Trophoblast cell (in vitro differentiated cells and primary cell): Measurements from ENCODE around the gene PSG3.
A peak's percentile ranks its signal among the peaks of the same experiment; 100 is the strongest.
"Not testable (repeated sequence)": the region's sequence is repeated elsewhere in the genome, so short reads cannot be mapped to it uniquely, and the experiment has no call there.

Experiments
- DNase-seq, 2 donors: peaks; one replicate each; pipeline ENCODE4 v3.0.0-alpha.2; 2016
- H2AFZ ChIP-seq: 2 replicates; pipeline ENCODE4 v1.6.1; 2013; ENCODE audit warnings: low read length, moderate library complexity, mild to moderate bottlenecking; ENCODE audit not compliant: insufficient read depth, poor library complexity
- H2AK5ac ChIP-seq: 2 replicates; pipeline ENCODE4 v1.6.1; 2013; ENCODE audit warnings: mild to moderate bottlenecking, low read length
- H2BK120ac ChIP-seq: 2 replicates; pipeline ENCODE4 v1.6.1; 2013; ENCODE audit warnings: low read length, mild to moderate bottlenecking, moderate library complexity; ENCODE audit not compliant: insufficient read depth, poor library complexity
- H2BK12ac ChIP-seq: 2 replicates; pipeline ENCODE4 v1.6.1; 2013; ENCODE audit warnings: mild to moderate bottlenecking, low read length, moderate library complexity
- H2BK5ac ChIP-seq: 2 replicates; pipeline ENCODE4 v1.6.1; 2013; ENCODE audit warnings: low read length, low read depth, moderate library complexity, mild to moderate bottlenecking; ENCODE audit not compliant: poor library complexity
- H3K14ac ChIP-seq: 2 replicates; pipeline ENCODE4 v1.6.1; 2013; ENCODE audit warnings: mild to moderate bottlenecking, low read length
- H3K18ac ChIP-seq: 2 replicates; pipeline ENCODE4 v1.6.1; 2013; ENCODE audit warnings: mild to moderate bottlenecking, low read length
- H3K23ac ChIP-seq: 2 replicates; pipeline ENCODE4 v1.6.1; 2013; ENCODE audit warnings: low read length
- H3K27ac ChIP-seq: 2 replicates; pipeline ENCODE4 v1.5.1; 2013; ENCODE audit warnings: low read depth, mild to moderate bottlenecking, inconsistent platforms, low read length, moderate library complexity
- H3K27me3 ChIP-seq: 2 replicates; pipeline ENCODE4 v1.6.1; 2013; ENCODE audit warnings: inconsistent platforms, mild to moderate bottlenecking, low read length, moderate library complexity; ENCODE audit not compliant: insufficient read depth
- H3K36me3 ChIP-seq, 2 experiments: 1 replicate in 1 of 2; 2 replicates in 1 of 2; pipeline ENCODE4 v1.6.1; 2013; ENCODE audit warnings: low read length in 2 of 2, mild to moderate bottlenecking in 2 of 2, moderate library complexity in 1 of 2; ENCODE audit not compliant: insufficient read depth in 2 of 2, control insufficient read depth in 1 of 2
- H3K4ac ChIP-seq: 2 replicates; pipeline ENCODE4 v1.6.1; 2013; ENCODE audit warnings: low read depth, mild to moderate bottlenecking, low read length, moderate library complexity
- H3K4me1 ChIP-seq, 2 experiments: 1 replicate in 1 of 2; 2 replicates in 1 of 2; pipeline ENCODE4 v1.6.1; 2013; ENCODE audit warnings: low read length in 2 of 2, mild to moderate bottlenecking in 2 of 2, moderate library complexity in 1 of 2; ENCODE audit not compliant: insufficient read depth in 2 of 2, control insufficient read depth in 1 of 2
- H3K4me2 ChIP-seq: 2 replicates; pipeline ENCODE4 v1.6.1; 2013; ENCODE audit warnings: inconsistent platforms, mild to moderate bottlenecking, low read length, moderate library complexity
- H3K4me3 ChIP-seq: 2 replicates; pipeline ENCODE4 v1.5.1; 2013; ENCODE audit warnings: mild to moderate bottlenecking, low read depth, low read length, inconsistent platforms
- H3K79me1 ChIP-seq: one replicate; pipeline ENCODE4 v1.6.1; 2013; ENCODE audit warnings: low read length
- H3K79me2 ChIP-seq: 2 replicates; pipeline ENCODE4 v1.6.1; 2013; ENCODE audit warnings: low read length, mild to moderate bottlenecking; ENCODE audit not compliant: control insufficient read depth, insufficient read depth, poor library complexity
- H3K9ac ChIP-seq: 2 replicates; pipeline ENCODE4 v1.6.1; 2013; ENCODE audit warnings: mild to moderate bottlenecking, low read length
- H3K9me3 ChIP-seq: 2 replicates; pipeline ENCODE4 v1.6.1; 2013; ENCODE audit warnings: low read depth, mild to moderate bottlenecking, control low read depth, inconsistent platforms, low read length; ENCODE audit not compliant: insufficient read depth
- H4K12ac ChIP-seq: 2 replicates; pipeline ENCODE4 v1.6.1; 2013; ENCODE audit warnings: low read depth, mild to moderate bottlenecking, low read length, moderate library complexity
- H4K8ac ChIP-seq: 2 replicates; pipeline ENCODE4 v1.6.1; 2013; ENCODE audit warnings: low read depth, mild to moderate bottlenecking, low read length, moderate library complexity
- H4K91ac ChIP-seq: one replicate; pipeline ENCODE4 v1.6.1; 2013; ENCODE audit warnings: low read depth, mild to moderate bottlenecking, low read length, moderate library complexity
- WGBS: extraction: QIAGEN DNeasy Blood & Tissue Kit; methylation state at CpG from one replicate; pipeline ENCODE4 v1.1.7; 2013; ENCODE audit warnings: missing lambda C conversion rate; ENCODE audit not compliant: insufficient read length, insufficient coverage; ENCODE audit errors: extremely low coverage; 5-methylcytosine and 5-hydroxymethylcytosine counted together

PSG3 gene

DNA sequence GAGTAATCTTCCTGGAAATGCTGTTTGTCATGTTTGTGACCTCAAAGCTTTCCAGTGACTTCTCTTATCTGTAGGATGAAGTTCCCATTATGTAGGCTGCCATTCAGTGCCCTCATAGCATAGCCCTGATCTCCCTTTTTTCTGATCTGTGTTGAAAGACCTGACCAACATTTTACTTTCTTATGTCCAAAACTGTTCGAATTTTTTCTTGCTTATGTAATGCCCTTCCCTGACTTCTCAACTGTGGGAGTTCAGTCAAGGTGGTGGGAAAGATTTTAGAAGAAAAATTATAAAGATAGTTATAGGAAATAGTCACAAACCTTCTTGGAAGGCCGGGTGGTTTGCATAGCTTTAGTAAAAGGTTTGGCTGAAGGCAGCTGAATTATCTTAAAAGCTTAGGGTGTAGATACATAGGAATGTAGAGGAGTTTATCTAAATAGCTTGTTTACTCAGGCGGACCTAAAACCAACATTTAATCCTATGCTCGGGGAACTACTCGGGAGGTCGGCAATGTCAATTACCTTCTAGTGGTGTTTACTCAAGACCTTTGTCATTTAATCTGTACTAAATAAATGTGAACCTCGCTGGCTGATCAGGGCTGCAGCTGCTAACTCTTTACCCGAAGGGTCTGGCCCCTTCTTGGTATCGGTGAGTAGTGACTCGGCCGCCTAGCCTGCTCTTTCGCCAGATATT, 44.3 kb downstream of the PSG3 start:
- no peak overlapping the region for H3K4me2 ChIP-seq
- H3K9me3 ChIP-seq: peaks cover 15% of the 10 kb centered on the region
- no peak overlapping the region for H3K14ac ChIP-seq
- H3K18ac ChIP-seq: no peak overlapping the region
- H4K8ac ChIP-seq: no peak overlapping the region
- H3K4me3 ChIP-seq: no peak overlapping the region
- peaks cover 0 to 2% of the 10 kb centered on the region in 2 experiments for H3K36me3 ChIP-seq
- H3K79me2 ChIP-seq: no peaks in the 10 kb centered on the region
- no peak overlapping the region for H3K9ac ChIP-seq
- no peak overlapping the region for H3K23ac ChIP-seq
- no peak overlapping the region for H2BK120ac ChIP-seq
- H3K4me1 ChIP-seq: no peaks in the 10 kb centered on the region
- no peak overlapping the region for H4K91ac ChIP-seq
- no peak overlapping the region for H2AK5ac ChIP-seq
- H3K27me3 ChIP-seq: no peaks in the 10 kb centered on the region
- WGBS: no CpG with 5 or more reads among the region's 12 CpGs
- no peak overlapping the region for H2BK12ac ChIP-seq
- no peak overlapping the region for H2AFZ ChIP-seq
- DNase-seq: peak; percentile 83 to 98
- no peak overlapping the region for H3K27ac ChIP-seq
- H2BK5ac ChIP-seq: no peak overlapping the region
- no peak overlapping the region for H3K4ac ChIP-seq
- no peaks in the 10 kb centered on the region for H3K79me1 ChIP-seq
- H4K12ac ChIP-seq: no peak overlapping the region

- Histone ChIP-seq H2BK12ac (no peak overlapping the region), H3K27me3 (no peaks in the 10 kb centered on the region), H2BK120ac (no peak overlapping the region), H2BK5ac (no peak overlapping the region), H4K91ac (no peak overlapping the region), H3K9me3 (peaks cover 22% of the 10 kb centered on the region), H3K23ac (no peak overlapping the region), H4K12ac (no peak overlapping the region), H3K27ac (no peak overlapping the region), H2AFZ (no peak overlapping the region), H3K79me1 (no peaks in the 10 kb centered on the region), H3K4me1 (no peaks in the 10 kb centered on the region), H2AK5ac (no peak overlapping the region), H3K36me3 (peaks cover 0 to 2% of the 10 kb centered on the region in 2 experiments), H3K4me2 (no peak overlapping the region), H4K8ac (no peak overlapping the region), H3K79me2 (no peaks in the 10 kb centered on the region), H3K4me3 (no peak overlapping the region), H3K9ac (no peak overlapping the region), H3K4ac (no peak overlapping the region), H3K18ac (no peak overlapping the region), H3K14ac (no peak overlapping the region)
- no CpG with 5 or more reads among the region's 5 CpGs for WGBS
- DNase-seq: peak; percentile 62 to 87
Measured at GRCh38 chr19:42693760-42694350, 46.4 kb downstream of the PSG3 start.

DNA sequence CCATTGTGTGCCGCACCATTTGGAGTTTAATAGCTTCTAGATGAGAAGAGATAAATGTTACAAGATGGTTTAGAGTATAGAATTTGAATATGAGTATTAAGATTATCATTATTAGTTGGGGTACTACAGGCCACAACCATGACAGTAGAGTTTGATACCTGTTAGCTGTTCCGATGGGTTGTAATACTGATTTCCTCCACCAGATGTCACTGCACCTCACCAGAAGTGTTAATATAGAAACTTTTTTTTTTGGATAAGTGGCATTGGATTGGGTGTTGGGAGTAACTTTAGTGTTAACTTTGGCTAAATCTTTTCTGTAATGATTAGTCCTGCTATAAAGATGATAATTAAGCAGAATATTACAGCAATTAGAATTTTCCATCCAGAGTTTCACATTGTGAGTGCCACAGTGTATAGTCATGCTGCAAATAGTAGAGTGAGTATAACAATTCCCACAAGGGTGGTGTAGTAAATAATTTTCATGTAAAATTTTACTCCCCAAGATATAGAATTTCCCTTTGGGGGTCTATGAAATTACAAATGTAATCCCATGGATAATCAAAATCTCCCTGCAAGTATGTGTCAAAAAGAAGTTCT, 56.3 kb downstream of the PSG3 start:
- H4K12ac ChIP-seq: no peak overlapping the region
- no peak overlapping the region for H2AFZ ChIP-seq
- no peak overlapping the region for H3K4ac ChIP-seq
- peak; percentile 32 to 81 for DNase-seq
- H2BK5ac ChIP-seq: no peak overlapping the region
- H3K27me3 ChIP-seq: no peaks in the 10 kb centered on the region
- WGBS: no CpG with 5 or more reads among the region's 2 CpGs
- H3K9ac ChIP-seq: no peak overlapping the region
- no peaks in the 10 kb centered on the region for H3K79me2 ChIP-seq
- no peak overlapping the region for H4K91ac ChIP-seq
- no peak overlapping the region for H2BK12ac ChIP-seq
- no peak overlapping the region for H2AK5ac ChIP-seq
- H3K36me3 ChIP-seq: no peaks in the 10 kb centered on the region
- H3K4me1 ChIP-seq: no peaks in the 10 kb centered on the region
- H3K9me3 ChIP-seq: peaks cover 10% of the 10 kb centered on the region
- no peak overlapping the region for H4K8ac ChIP-seq
- H3K27ac ChIP-seq: no peak overlapping the region
- no peak overlapping the region for H3K4me3 ChIP-seq
- no peak overlapping the region for H3K4me2 ChIP-seq
- H3K23ac ChIP-seq: no peak overlapping the region
- no peak overlapping the region for H2BK120ac ChIP-seq
- no peak overlapping the region for H3K18ac ChIP-seq
- no peaks in the 10 kb centered on the region for H3K79me1 ChIP-seq
- no peak overlapping the region for H3K14ac ChIP-seq

GRCh38 chr19:42676326-42676725, 64.0 kb downstream of the PSG3 start:
- H3K18ac ChIP-seq, H2BK12ac ChIP-seq, H3K14ac ChIP-seq, H3K4me1 ChIP-seq, DNase-seq, H3K79me1 ChIP-seq, H2BK120ac ChIP-seq, H3K27me3 ChIP-seq, H3K36me3 ChIP-seq, H3K27ac ChIP-seq, H3K9ac ChIP-seq, H3K4me3 ChIP-seq, H3K4me2 ChIP-seq, H2AFZ ChIP-seq, H3K4ac ChIP-seq, H3K9me3 ChIP-seq, H4K8ac ChIP-seq, H3K79me2 ChIP-seq, H4K12ac ChIP-seq, H4K91ac ChIP-seq, H2BK5ac ChIP-seq, H3K23ac ChIP-seq, H2AK5ac ChIP-seq: not testable (repeated sequence)
- WGBS: no CpG with 5 or more reads among the region's 27 CpGs
